Cardiac muscle cell (in vitro differentiated cells and primary cell): ENCODE measurements around the gene SLC12A5. TPM values are rescaled to one million over a fixed set of nuclear protein-coding genes. Genes with fewer than 3 reads are reported as not detected.
A peak's percentile ranks its signal among the peaks of the same experiment; 100 is the strongest.

ENCODE experiments used
- DNase-seq, 2 donors: peaks; one replicate each; pipeline versions ENCODE4 v3.0.0 to v3.0.0-alpha.2; 2010 to 2017; ENCODE audit warnings: low read depth in 1 of 2, low spot score in 1 of 2
- H3K27ac ChIP-seq: fragments of 200-600 bp; sonication (generic); 2 replicates; pipeline ENCODE4 v1.5.1; 2016
- H3K27me3 ChIP-seq: fragments of 200-600 bp; sonication (generic); 2 replicates; pipeline ENCODE4 v1.6.0; 2016; ENCODE audit warnings: control low read depth
- H3K36me3 ChIP-seq: fragments of 200-600 bp; sonication (generic); 2 replicates; pipeline ENCODE4 v1.5.1; 2016; ENCODE audit warnings: control low read depth
- H3K4me1 ChIP-seq: fragments of 200-600 bp; sonication (generic); 2 replicates; pipeline ENCODE4 v1.8.1; 2017; ENCODE audit warnings: low read depth, mild to moderate bottlenecking, mixed run types
- H3K4me3 ChIP-seq: fragments of 200-600 bp; sonication (generic); 2 replicates; pipeline ENCODE4 v1.5.1; 2016; ENCODE audit warnings: mild to moderate bottlenecking
- H3K9me3 ChIP-seq: fragments of 200-600 bp; sonication (generic); 2 replicates; pipeline ENCODE4 v1.5.1; 2017; ENCODE audit warnings: low read depth, mild to moderate bottlenecking, control low read depth
- CTCF ChIP-seq: IDR thresholded peaks from 2 replicates; pipeline ENCODE4 v1.5.1; 2012; ENCODE audit warnings: low read depth, mild to moderate bottlenecking, low read length
- polyA plus RNA-seq: library from polyadenylated mRNA; unstranded; fragments of >200 nt; fragmentation: Nextera tagmentation; extraction: Ambion mirVana; gene quantifications from 2 replicates; pipeline ENCODE4 v1.2.1, GENCODE V29; 2016
- total RNA-seq: library from RNA; depleted of rRNA; stranded (reverse); fragments of >200 nt; gene quantifications from 2 replicates; pipeline ENCODE4 v1.2.3, GENCODE V29; 2016

Gene SLC12A5
- total and polyA plus RNA-seq, 2 experiments from 2014 or later = 8.3 to 27.9 TPM

GRCh38 chr20:45998337-45998736 is 30.7 kb upstream of the SLC12A5 start:
- no peaks in the 10 kb centered on the region for H3K27me3 ChIP-seq
- no peak for TF ChIP-seq CTCF
- no peaks in the 10 kb centered on the region for H3K9me3 ChIP-seq
- no peak overlapping the region for H3K4me3 ChIP-seq
- no peak for DNase-seq
- H3K36me3 ChIP-seq = no peaks in the 10 kb centered on the region
- H3K27ac ChIP-seq = no peak overlapping the region
- peaks cover 8% of the 10 kb centered on the region for H3K4me1 ChIP-seq

GRCh38 chr20:45998761-45999160 is 30.3 kb upstream of the SLC12A5 start:
- no peaks in the 10 kb centered on the region for H3K36me3 ChIP-seq
- H3K4me1 ChIP-seq = peaks cover 8% of the 10 kb centered on the region
- no peak for DNase-seq
- no peak overlapping the region for H3K27ac ChIP-seq
- no peaks in the 10 kb centered on the region for H3K9me3 ChIP-seq
- no peak for TF ChIP-seq CTCF
- no peak overlapping the region for H3K4me3 ChIP-seq
- H3K27me3 ChIP-seq = no peaks in the 10 kb centered on the region

- Histone ChIP-seq H3K27me3 (no peaks in the 10 kb centered on the region), H3K36me3 (no peaks in the 10 kb centered on the region), H3K4me1 (peaks cover 8% of the 10 kb centered on the region), H3K4me3 (no peak overlapping the region), H3K9me3 (no peaks in the 10 kb centered on the region), H3K27ac (no peak overlapping the region)
- no peak for DNase-seq
- no peak for TF ChIP-seq CTCF
These were observed 29.3 kb upstream of the SLC12A5 start for GRCh38 chr20:45999557-46000261.

GRCh38 chr20:46000262-46000996 is 28.6 kb upstream of the SLC12A5 start:
- TF ChIP-seq CTCF = no peak
- Histone ChIP-seq H3K4me1 (peaks cover 8% of the 10 kb centered on the region), H3K4me3 (no peak overlapping the region), H3K27me3 (no peaks in the 10 kb centered on the region), H3K27ac (peak overlapping the region; percentile 32), H3K36me3 (no peaks in the 10 kb centered on the region), H3K9me3 (no peaks in the 10 kb centered on the region)
- DNase-seq = peak in 1 of 2 donors; percentile 35

GRCh38 chr20:46001498-46001897 is 27.5 kb upstream of the SLC12A5 start:
- peaks cover 8% of the 10 kb centered on the region for H3K4me1 ChIP-seq
- H3K36me3 ChIP-seq = no peaks in the 10 kb centered on the region
- DNase-seq = no peak
- no peaks in the 10 kb centered on the region for H3K9me3 ChIP-seq
- H3K4me3 ChIP-seq = no peak overlapping the region
- no peak for TF ChIP-seq CTCF
- H3K27ac ChIP-seq = no peak overlapping the region
- no peaks in the 10 kb centered on the region for H3K27me3 ChIP-seq
